ENCODE data around the gene CNNM1.
A peak's percentile ranks its signal among the peaks of the same experiment; 100 is the strongest.

Gene CNNM1

GRCh38 chr10:99329304-99329553 is at the start of gene CNNM1:
CNNM1 (plus strand) TSS chr10:99329356; CDS start chr10:99329388, 32 bp downstream.
- TF ChIP-seq, protein P1, sequence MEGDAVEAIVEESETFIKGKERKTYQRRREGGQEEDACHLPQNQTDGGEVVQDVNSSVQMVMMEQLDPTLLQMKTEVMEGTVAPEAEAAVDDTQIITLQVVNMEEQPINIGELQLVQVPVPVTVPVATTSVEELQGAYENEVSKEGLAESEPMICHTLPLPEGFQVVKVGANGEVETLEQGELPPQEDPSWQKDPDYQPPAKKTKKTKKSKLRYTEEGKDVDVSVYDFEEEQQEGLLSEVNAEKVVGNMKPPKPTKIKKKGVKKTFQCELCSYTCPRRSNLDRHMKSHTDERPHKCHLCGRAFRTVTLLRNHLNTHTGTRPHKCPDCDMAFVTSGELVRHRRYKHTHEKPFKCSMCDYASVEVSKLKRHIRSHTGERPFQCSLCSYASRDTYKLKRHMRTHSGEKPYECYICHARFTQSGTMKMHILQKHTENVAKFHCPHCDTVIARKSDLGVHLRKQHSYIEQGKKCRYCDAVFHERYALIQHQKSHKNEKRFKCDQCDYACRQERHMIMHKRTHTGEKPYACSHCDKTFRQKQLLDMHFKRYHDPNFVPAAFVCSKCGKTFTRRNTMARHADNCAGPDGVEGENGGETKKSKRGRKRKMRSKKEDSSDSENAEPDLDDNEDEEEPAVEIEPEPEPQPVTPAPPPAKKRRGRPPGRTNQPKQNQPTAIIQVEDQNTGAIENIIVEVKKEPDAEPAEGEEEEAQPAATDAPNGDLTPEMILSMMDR (IDR thresholded peaks at IDR 0.05; ENCODE audit: insufficient read depth, low read length, missing control alignments) = no peak
- no peak for DNase-seq (ENCODE audit: low read depth, low spot score)
- ChIA-PET POLR2A (no interaction called here), CTCF (no interaction called here)
- H3K4me3 ChIP-seq (ENCODE audit: low read depth, low read length) = peak within 1 kb of the TSS; percentile 58

DNA sequence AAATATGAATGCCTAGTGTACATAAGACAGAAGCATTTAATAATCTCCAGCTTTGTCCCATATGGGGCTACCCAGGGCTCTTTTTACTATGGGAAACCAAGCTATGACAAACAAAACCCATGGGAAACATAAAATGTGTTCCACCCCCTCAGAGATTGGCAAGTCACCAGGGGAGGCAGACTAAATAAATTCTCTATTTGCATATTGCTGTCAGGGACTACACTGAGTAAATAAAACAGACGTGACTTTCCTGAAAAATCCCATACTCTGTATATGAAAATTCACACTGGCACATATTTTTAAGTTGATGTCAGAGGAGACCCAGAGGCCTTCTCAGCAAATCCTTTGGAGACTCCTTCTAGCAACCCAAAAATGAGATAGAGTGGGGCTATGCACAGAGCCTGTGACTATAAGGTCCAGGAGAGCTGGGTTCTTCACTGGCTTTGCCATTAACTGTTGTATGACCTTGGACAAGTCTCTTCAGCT is 49.5 kb upstream of the CNNM1 start:
- TF ChIP-seq, protein P1 (IDR thresholded peaks at IDR 0.05; ENCODE audit: insufficient read depth, low read length, missing control alignments) = no peak
- CTCF ChIA-PET = no interaction called here
- POLR2A ChIA-PET = no interaction called here

GRCh38 chr10:99280472-99280871 is 48.7 kb upstream of the CNNM1 start:
- ChIA-PET CTCF (interaction anchor here (1.4 kb wide), 1 partner anchor 34 kb away, joined by 3 read pairs; no protein-coding TSS in a partner anchor), POLR2A (no interaction called here)
- TF ChIP-seq, protein P1 (IDR thresholded peaks at IDR 0.05; ENCODE audit: insufficient read depth, low read length, missing control alignments) = no peak
- H3K4me3 ChIP-seq (ENCODE audit: low read depth, low read length) = no peak overlapping the region
- no peak for DNase-seq (ENCODE audit: low read depth, low spot score)

More for the DNA sequence above, 49.5 kb upstream of the CNNM1 start:
- DNase-seq (ENCODE audit: low read depth, low spot score) = peak; percentile 50
- H3K4me3 ChIP-seq (ENCODE audit: low read depth, low read length) = no peak overlapping the region

- H3K4me3 ChIP-seq (ENCODE audit: low read depth, low read length) = no peak overlapping the region
- CTCF ChIA-PET = no interaction called here
- no peak for DNase-seq (ENCODE audit: low read depth, low spot score)
- POLR2A ChIA-PET = no interaction called here
- TF ChIP-seq, protein P1 (IDR thresholded peaks at IDR 0.05; ENCODE audit: insufficient read depth, low read length, missing control alignments) = no peak
These were observed 43.3 kb upstream of the CNNM1 start for GRCh38 chr10:99285881-99286280.

DNA sequence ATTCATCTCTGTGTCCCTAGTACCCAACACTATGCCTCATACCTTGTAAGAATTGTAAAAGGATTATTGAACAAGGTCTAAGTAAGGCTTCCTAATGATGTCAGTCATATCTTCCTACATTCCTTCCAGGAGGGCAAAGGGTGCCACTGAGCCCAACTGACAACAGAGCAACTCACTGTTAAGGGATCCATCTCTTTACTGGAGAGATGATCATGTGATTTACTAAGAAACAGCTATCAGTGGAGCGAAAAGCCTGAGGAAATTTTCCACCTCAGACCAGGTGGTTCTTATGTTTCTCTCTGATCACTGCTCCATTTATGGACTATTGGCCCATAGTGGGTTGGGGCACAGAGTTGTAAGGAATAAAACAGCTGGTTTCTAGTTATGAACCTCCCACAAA is 38.9 kb upstream of the CNNM1 start:
- TF ChIP-seq, protein P1 (IDR thresholded peaks at IDR 0.05; ENCODE audit: insufficient read depth, low read length, missing control alignments) = no peak
- ChIA-PET CTCF (no interaction called here), POLR2A (no interaction called here)
- no peak overlapping the region for H3K4me3 ChIP-seq (ENCODE audit: low read depth, low read length)
- no peak for DNase-seq (ENCODE audit: low read depth, low spot score)

GRCh38 chr10:99292159-99292558 is 37.0 kb upstream of the CNNM1 start:
- CTCF ChIA-PET = no interaction called here
- no peak overlapping the region for H3K4me3 ChIP-seq (ENCODE audit: low read depth, low read length)
- peak; percentile 65 for DNase-seq (ENCODE audit: low read depth, low spot score)
- POLR2A ChIA-PET = no interaction called here
- TF ChIP-seq, protein P1 (IDR thresholded peaks at IDR 0.05; ENCODE audit: insufficient read depth, low read length, missing control alignments) = no peak
